ENCODE results near the gene AGER.

- TF ChIP-seq EP300 (IDR thresholded peaks at IDR 0.05), result no peak
- no peak for TF ChIP-seq CTCF (IDR thresholded peaks at IDR 0.05)
- TF ChIP-seq POLR2A (IDR thresholded peaks at IDR 0.05), result no peak
Observed at GRCh38 chr6:32181148-32181702, 2.8 kb downstream of the AGER start.
